ENCODE measurements around the gene CENPM. TPM values are rescaled to one million over a fixed set of nuclear protein-coding genes. Genes with fewer than 3 reads are reported as not detected.

Gene CENPM
- polyA plus RNA-seq, 1 donor (not counting 4 experiments of a cell fraction or from before 2014, with no cell fraction given): 4.8 TPM

GRCh38 chr22:41911001-41911611 lies 35.8 kb downstream of the CENPM start:
- peak overlapping the region; percentile 58 for H3K4me2 ChIP-seq (ENCODE audit: control insufficient read depth, extremely low read depth, insufficient read depth, low read depth, low read length)
- no peak for DNase-seq (ENCODE audit: low read depth, low spot score)
- H3K79me2 ChIP-seq (ENCODE audit: control insufficient read depth, insufficient read depth, low read length): no peaks in the 10 kb centered on the region
- H3K27me3 ChIP-seq (ENCODE audit: control insufficient read depth, extremely low read depth, insufficient read depth, low read length): peaks cover 71% of the 10 kb centered on the region
- no peak overlapping the region for H3K27ac ChIP-seq (ENCODE audit: control insufficient read depth, insufficient read depth, low read length)
- peaks cover 2 to 9% of the 10 kb centered on the region in 2 experiments for H3K36me3 ChIP-seq (ENCODE audit: control insufficient read depth in 2 of 2, extremely low read depth in 1 of 2, insufficient read depth in 2 of 2, low read length in 2 of 2)
- TF ChIP-seq EZH2 (IDR thresholded peaks at IDR 0.05; ENCODE audit: low read length) (peak; percentile 42), CTCF (optimal IDR thresholded peaks at IDR 0.05 in 1 of 3, IDR thresholded peaks at IDR 0.05 in 1 of 3, conservative IDR thresholded peaks at IDR 0.05 in 1 of 3; ENCODE audit: extremely low read depth in 1 of 3, insufficient read depth in 2 of 3, low read length in 3 of 3) (no peak)
- peaks cover 4% of the 10 kb centered on the region for H3K4me1 ChIP-seq (ENCODE audit: control insufficient read depth, extremely low read depth, insufficient read depth, low read length)
- peak overlapping the region in 1 of 3 experiments; percentile 38 for H3K4me3 ChIP-seq (ENCODE audit: control insufficient read depth in 2 of 3, extremely low read depth in 1 of 3, insufficient read depth in 2 of 3, low read depth in 1 of 3, low read length in 3 of 3)
- no peak overlapping the region for H3K9ac ChIP-seq (ENCODE audit: control insufficient read depth, extremely low read depth, insufficient read depth, low read length)
- H3K9me1 ChIP-seq (ENCODE audit: control insufficient read depth, extremely low read depth, insufficient read depth, low read length): no peaks in the 10 kb centered on the region
- FAIRE-seq: no peak
- no peaks in the 10 kb centered on the region for H3K9me3 ChIP-seq (ENCODE audit: control insufficient read depth, low read depth, low read length)
- H2AFZ ChIP-seq (ENCODE audit: control insufficient read depth, low read length): no peak overlapping the region
- dilution Hi-C loops (cut with MboI; ENCODE audit: extremely low pct_ligation_motif_present, low sequenced_read_pairs): no loop called here
- peaks cover 12% of the 10 kb centered on the region for H4K20me1 ChIP-seq (ENCODE audit: control insufficient read depth, extremely low read depth, insufficient read depth, low read length)

- Histone ChIP-seq H3K27ac (ENCODE audit: control insufficient read depth, insufficient read depth, low read length) (no peak overlapping the region), H3K9me3 (ENCODE audit: control insufficient read depth, low read depth, low read length) (no peaks in the 10 kb centered on the region), H2AFZ (ENCODE audit: control insufficient read depth, low read length) (no peak overlapping the region), H4K20me1 (ENCODE audit: control insufficient read depth, extremely low read depth, insufficient read depth, low read length) (peaks cover 10% of the 10 kb centered on the region), H3K4me3 (ENCODE audit: control insufficient read depth in 2 of 3, extremely low read depth in 1 of 3, insufficient read depth in 2 of 3, low read depth in 1 of 3, low read length in 3 of 3) (peak overlapping the region in 2 of 3 experiments; percentile 38 to 46), H3K27me3 (ENCODE audit: control insufficient read depth, extremely low read depth, insufficient read depth, low read length) (peaks cover 63% of the 10 kb centered on the region), H3K4me1 (ENCODE audit: control insufficient read depth, extremely low read depth, insufficient read depth, low read length) (peaks cover 4% of the 10 kb centered on the region), H3K9me1 (ENCODE audit: control insufficient read depth, extremely low read depth, insufficient read depth, low read length) (no peaks in the 10 kb centered on the region), H3K9ac (ENCODE audit: control insufficient read depth, extremely low read depth, insufficient read depth, low read length) (no peak overlapping the region), H3K4me2 (ENCODE audit: control insufficient read depth, extremely low read depth, insufficient read depth, low read depth, low read length) (peak overlapping the region; percentile 58), H3K79me2 (ENCODE audit: control insufficient read depth, insufficient read depth, low read length) (no peaks in the 10 kb centered on the region), H3K36me3 (ENCODE audit: control insufficient read depth in 2 of 2, extremely low read depth in 1 of 2, insufficient read depth in 2 of 2, low read length in 2 of 2) (peaks cover 8 to 9% of the 10 kb centered on the region in 2 experiments)
- no peak for FAIRE-seq
- dilution Hi-C loops (cut with MboI; ENCODE audit: extremely low pct_ligation_motif_present, low sequenced_read_pairs): no loop called here
- TF ChIP-seq EZH2 (IDR thresholded peaks at IDR 0.05; ENCODE audit: low read length): peak; percentile 78
- no peak for TF ChIP-seq CTCF (optimal IDR thresholded peaks at IDR 0.05 in 1 of 3, IDR thresholded peaks at IDR 0.05 in 1 of 3, conservative IDR thresholded peaks at IDR 0.05 in 1 of 3; ENCODE audit: extremely low read depth in 1 of 3, insufficient read depth in 2 of 3, low read length in 3 of 3)
- no peak for DNase-seq (ENCODE audit: low read depth, low spot score)
These were observed 36.6 kb downstream of the CENPM start for GRCh38 chr22:41910050-41911000.
